Activated CD8-positive, alpha-beta T cell treated with anti-CD3 and anti-CD28 coated beads for 36 hours (primary cell): ENCODE measurements around the gene GALNT12. TPM values are rescaled to one million over a fixed set of nuclear protein-coding genes. Genes with fewer than 3 reads are reported as not detected.

ENCODE experiments used
- ATAC-seq: fragments of 200-7000 bp; cut with Tn5 transposase; one replicate; pipeline ENCODE4 v1.10.0; 2021; ENCODE audit warnings: mild to moderate bottlenecking, moderate library complexity
- CTCF ChIA-PET: fragments of 350-600 bp; sonication (Branson Sonifier 250); formaldehyde crosslinking; loops from one replicate; lab custom pipeline; 2021; ENCODE audit warnings: antibody characterized with exemption; lab: Charles Lee
- POLR2A ChIA-PET: fragments of 350-600 bp; sonication (Branson Sonifier 250); formaldehyde crosslinking; loops from one replicate; lab custom pipeline; 2021; ENCODE audit warnings: antibody characterized with exemption; lab: Charles Lee
- DNase-seq: peaks from one replicate; pipeline ENCODE4 v3.0.0-alpha.2; 2020
- H3K27ac Mint-ChIP-seq: one replicate; pipeline ENCODE4 v1.8.0; 2021; ENCODE audit warnings: mild to moderate bottlenecking, mixed read lengths
- H3K27me3 Mint-ChIP-seq: one replicate; pipeline ENCODE4 v1.8.0; 2021; ENCODE audit warnings: mixed read lengths
- H3K36me3 Mint-ChIP-seq: one replicate; pipeline ENCODE4 v1.8.0; 2021; ENCODE audit warnings: low read depth, mixed read lengths
- H3K4me1 Mint-ChIP-seq: one replicate; pipeline ENCODE4 v1.8.0; 2021; ENCODE audit warnings: low read depth, mixed read lengths
- H3K4me3 Mint-ChIP-seq: one replicate; pipeline ENCODE4 v1.8.0; 2021; ENCODE audit warnings: mild to moderate bottlenecking, moderate library complexity, mixed read lengths
- H3K9me3 Mint-ChIP-seq: one replicate; pipeline ENCODE4 v1.8.0; 2021; ENCODE audit warnings: mixed read lengths
- intact Hi-C: fragments of 100-400 bp; cut with micrococcal nuclease; formaldehyde crosslinking; loops from one replicate; pipeline ENCODE4 v1.10.0; 2022
- total RNA-seq, 2 experiments: library from RNA; stranded (reverse); gene quantifications; one replicate each; pipeline ENCODE4 v1.2.3, GENCODE V29; 2021
- TF ChIP-seq, protein P1 (sequence below): fragments of 200-600 bp; IDR thresholded peaks from one replicate; pipeline ENCODE4 v1.8.0; 2022; ENCODE audit warnings: antibody characterized with exemption, mild to moderate bottlenecking

Gene GALNT12
- total RNA-seq, 2 experiments from 2014 or later, result 12.8 to 14.3 TPM

- peaks cover 12% of the 10 kb centered on the region for H3K27me3 Mint-ChIP-seq
- H3K9me3 Mint-ChIP-seq, result no peaks in the 10 kb centered on the region
- CTCF ChIA-PET, result interaction anchor here (2.7 kb wide), 1 partner anchor 26 kb away, joined by 16 read pairs; no protein-coding TSS in a partner anchor
- TF ChIP-seq, protein P1, sequence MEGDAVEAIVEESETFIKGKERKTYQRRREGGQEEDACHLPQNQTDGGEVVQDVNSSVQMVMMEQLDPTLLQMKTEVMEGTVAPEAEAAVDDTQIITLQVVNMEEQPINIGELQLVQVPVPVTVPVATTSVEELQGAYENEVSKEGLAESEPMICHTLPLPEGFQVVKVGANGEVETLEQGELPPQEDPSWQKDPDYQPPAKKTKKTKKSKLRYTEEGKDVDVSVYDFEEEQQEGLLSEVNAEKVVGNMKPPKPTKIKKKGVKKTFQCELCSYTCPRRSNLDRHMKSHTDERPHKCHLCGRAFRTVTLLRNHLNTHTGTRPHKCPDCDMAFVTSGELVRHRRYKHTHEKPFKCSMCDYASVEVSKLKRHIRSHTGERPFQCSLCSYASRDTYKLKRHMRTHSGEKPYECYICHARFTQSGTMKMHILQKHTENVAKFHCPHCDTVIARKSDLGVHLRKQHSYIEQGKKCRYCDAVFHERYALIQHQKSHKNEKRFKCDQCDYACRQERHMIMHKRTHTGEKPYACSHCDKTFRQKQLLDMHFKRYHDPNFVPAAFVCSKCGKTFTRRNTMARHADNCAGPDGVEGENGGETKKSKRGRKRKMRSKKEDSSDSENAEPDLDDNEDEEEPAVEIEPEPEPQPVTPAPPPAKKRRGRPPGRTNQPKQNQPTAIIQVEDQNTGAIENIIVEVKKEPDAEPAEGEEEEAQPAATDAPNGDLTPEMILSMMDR, result no peak
- H3K4me3 Mint-ChIP-seq, result no peak overlapping the region
- POLR2A ChIA-PET, result no interaction called here
- H3K4me1 Mint-ChIP-seq, result no peaks in the 10 kb centered on the region
- H3K36me3 Mint-ChIP-seq, result no peaks in the 10 kb centered on the region
- ATAC-seq, result no peak
- no peak overlapping the region for H3K27ac Mint-ChIP-seq
- DNase-seq, result no peak
- intact Hi-C loops, result no loop called here
Measured at GRCh38 chr9:98874721-98875255, 67.3 kb downstream of the GALNT12 start.

DNA sequence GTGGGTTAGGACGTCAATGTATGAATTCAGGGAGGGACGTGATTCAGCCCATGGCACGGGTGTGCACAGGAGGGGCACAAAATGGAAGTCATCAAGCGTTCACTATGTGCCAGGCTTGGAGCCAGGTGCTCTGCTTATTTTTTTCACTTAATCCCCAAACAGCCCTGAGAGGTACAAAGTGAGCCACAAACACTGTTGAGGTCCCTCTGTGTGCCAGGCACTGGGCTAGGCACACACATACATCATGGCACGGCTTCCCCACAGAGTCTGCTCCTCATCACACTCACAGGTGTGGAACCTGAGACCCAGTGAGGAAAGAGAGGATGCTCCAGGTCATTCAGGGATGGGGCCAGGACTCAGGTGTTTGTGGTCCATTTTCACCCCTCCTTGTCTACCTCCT is 68.1 kb downstream of the GALNT12 start:
- DNase-seq, result no peak
- TF ChIP-seq, protein P1, result no peak
- POLR2A ChIA-PET, result no interaction called here
- no peaks in the 10 kb centered on the region for H3K36me3 Mint-ChIP-seq
- peaks cover 9% of the 10 kb centered on the region for H3K27me3 Mint-ChIP-seq
- no peak overlapping the region for H3K27ac Mint-ChIP-seq
- no peak overlapping the region for H3K4me3 Mint-ChIP-seq
- no peak for ATAC-seq
- no peaks in the 10 kb centered on the region for H3K9me3 Mint-ChIP-seq
- intact Hi-C loops, result no loop called here
- CTCF ChIA-PET, result no interaction called here
- H3K4me1 Mint-ChIP-seq, result no peaks in the 10 kb centered on the region

DNA sequence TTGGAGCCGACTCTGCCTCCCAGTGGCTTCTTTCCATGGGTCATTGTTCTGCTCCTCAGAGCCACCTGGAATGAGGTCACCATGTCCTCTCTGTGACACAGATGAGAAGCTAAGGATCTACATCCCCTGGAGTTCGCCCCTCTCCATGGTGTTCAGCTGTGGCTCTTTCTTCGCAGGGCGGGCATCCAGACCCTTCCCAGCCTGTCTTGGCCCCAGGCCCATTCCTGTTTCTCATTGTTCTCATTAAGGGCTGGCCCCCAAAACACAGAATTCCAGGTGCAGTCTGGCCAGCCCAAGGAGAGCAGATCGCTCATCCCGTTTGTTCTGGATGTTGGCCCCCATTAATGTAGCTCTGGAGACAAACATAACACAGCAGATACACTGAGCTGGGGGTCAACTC is 69.8 kb downstream of the GALNT12 start:
- ChIA-PET CTCF (interaction anchor here (1.3 kb wide), 1 partner anchor 29 kb away, joined by 3 read pairs; no protein-coding TSS in a partner anchor), POLR2A (no interaction called here)
- Mint-ChIP-seq H3K36me3 (no peaks in the 10 kb centered on the region), H3K4me3 (no peak overlapping the region), H3K27ac (no peak overlapping the region), H3K4me1 (no peaks in the 10 kb centered on the region), H3K9me3 (no peaks in the 10 kb centered on the region), H3K27me3 (peaks cover 9% of the 10 kb centered on the region)
- ATAC-seq, result no peak
- TF ChIP-seq, protein P1, result no peak
- intact Hi-C loops, result no loop called here
- DNase-seq, result no peak

DNA sequence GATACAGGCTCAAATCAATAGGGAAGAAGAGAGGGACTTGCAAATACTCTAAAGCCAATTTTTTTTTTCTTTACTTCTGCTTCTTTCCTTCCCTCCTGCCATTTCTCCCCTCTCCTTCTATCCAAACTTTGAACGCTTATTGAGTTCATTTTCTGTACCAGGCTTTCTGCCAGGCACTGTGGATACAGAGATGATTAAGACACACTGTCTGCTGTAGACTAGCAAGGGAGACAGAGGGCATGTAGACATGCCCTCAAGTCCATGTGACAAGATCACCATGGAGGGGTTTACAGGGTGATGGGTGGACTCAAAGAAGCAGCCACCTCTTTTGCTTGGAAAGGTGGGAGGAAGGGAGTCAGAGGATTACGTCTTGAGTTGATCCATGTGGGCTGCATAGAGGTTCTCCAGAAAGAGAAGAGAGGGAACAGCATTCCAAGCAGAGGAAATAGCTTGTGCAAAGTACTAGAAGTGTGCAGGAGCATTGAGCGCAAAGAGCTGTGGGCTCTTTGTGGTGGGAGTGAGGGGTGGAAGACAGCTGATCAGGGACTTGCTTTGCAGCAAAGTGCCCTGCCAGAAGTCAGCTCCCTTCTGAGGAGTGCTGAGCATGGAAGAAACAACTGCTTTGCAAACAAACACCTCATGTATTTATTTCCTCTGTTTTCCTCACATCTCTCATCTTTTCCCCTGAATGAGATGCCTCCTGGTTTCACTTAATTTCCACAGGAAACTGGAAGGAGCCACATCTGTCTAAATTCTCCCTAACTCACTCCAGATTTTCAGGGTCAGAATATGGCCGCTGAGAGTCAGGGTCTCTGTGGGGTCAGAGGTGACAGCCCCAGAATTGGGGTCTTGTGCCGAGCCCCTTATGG is 71.9 kb downstream of the GALNT12 start:
- Mint-ChIP-seq H3K27me3 (peaks cover 16% of the 10 kb centered on the region), H3K36me3 (no peaks in the 10 kb centered on the region), H3K27ac (no peak overlapping the region), H3K4me3 (no peak overlapping the region), H3K4me1 (no peaks in the 10 kb centered on the region), H3K9me3 (no peaks in the 10 kb centered on the region)
- TF ChIP-seq, protein P1, result no peak
- ATAC-seq (no peak), DNase-seq (no peak)
- CTCF ChIA-PET, result interaction anchor here (1.2 kb wide), 1 partner anchor 32 kb away, joined by 3 read pairs; no protein-coding TSS in a partner anchor
- POLR2A ChIA-PET, result interaction anchor here (0.9 kb wide), 1 partner anchor 9 kb away, joined by 4 read pairs; no protein-coding TSS in a partner anchor
- intact Hi-C loops, result no loop called here

DNA sequence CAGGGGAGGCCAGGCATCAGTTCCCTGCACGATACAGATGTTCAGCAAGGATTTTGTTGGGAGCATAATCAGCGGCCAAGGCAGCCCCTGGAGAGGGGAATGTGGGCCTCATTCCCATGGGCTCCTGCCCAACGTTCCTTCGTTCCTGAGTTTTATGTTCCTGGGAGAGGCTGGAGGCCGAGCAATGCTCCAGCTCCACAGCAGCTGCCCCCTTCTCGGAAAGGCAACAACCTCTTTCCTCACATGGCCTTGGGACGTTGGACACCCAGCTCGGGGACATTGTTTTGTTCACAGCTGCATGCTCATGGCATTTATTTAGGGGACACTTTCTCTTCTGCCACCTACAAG is 72.5 kb downstream of the GALNT12 start:
- Mint-ChIP-seq H3K36me3 (no peaks in the 10 kb centered on the region), H3K27me3 (peaks cover 18% of the 10 kb centered on the region), H3K9me3 (no peaks in the 10 kb centered on the region), H3K27ac (no peak overlapping the region), H3K4me1 (no peaks in the 10 kb centered on the region), H3K4me3 (no peak overlapping the region)
- TF ChIP-seq, protein P1, result no peak
- POLR2A ChIA-PET, result interaction anchor here (0.9 kb wide), 1 partner anchor 10 kb away, joined by 4 read pairs; no protein-coding TSS in a partner anchor
- intact Hi-C loops, result no loop called here
- CTCF ChIA-PET, result interaction anchor here (1.2 kb wide), 1 partner anchor 32 kb away, joined by 3 read pairs; no protein-coding TSS in a partner anchor
- DNase-seq (no peak), ATAC-seq (no peak)
